HepG2 (cell line): Measurements from ENCODE around the gene ZDHHC11. TPM values are rescaled to one million over a fixed set of nuclear protein-coding genes. Genes with fewer than 3 reads are reported as not detected.

Source experiments
- BATF2 ChIP-seq: sonication (generic); formaldehyde crosslinking; IDR thresholded peaks from 2 replicates; pipeline ENCODE4 v1.8.0; 2022; ENCODE audit warnings: mild to moderate bottlenecking, missing genetic modification reagents, moderate library complexity
- CBFB ChIP-seq: sonication (generic); formaldehyde crosslinking; IDR thresholded peaks from 2 replicates; pipeline ENCODE4 v1.4.0; 2020; ENCODE audit warnings: missing genetic modification reagents
- CENPX ChIP-seq: sonication (generic); formaldehyde crosslinking; IDR thresholded peaks from 2 replicates; pipeline ENCODE4 v1.9.0; 2021; ENCODE audit warnings: mild to moderate bottlenecking, missing genetic modification reagents, moderate library complexity
- FIP1L1 ChIP-seq: fragments of 200-400 bp; formaldehyde crosslinking; IDR thresholded peaks from 2 replicates; pipeline ENCODE4 v1.6.1; 2018; ENCODE audit warnings: low read depth, mild to moderate bottlenecking, low read length, moderate library complexity, borderline replicate concordance; ENCODE audit not compliant: insufficient read depth
- HES4 ChIP-seq: sonication (generic); formaldehyde crosslinking; IDR thresholded peaks from 2 replicates; pipeline ENCODE4 v1.9.0; 2021; ENCODE audit warnings: mild to moderate bottlenecking, missing genetic modification reagents, borderline replicate concordance
- IRF1 ChIP-seq: sonication (generic); formaldehyde crosslinking; IDR thresholded peaks from 2 replicates; pipeline ENCODE4 v1.4.0; 2020; ENCODE audit warnings: low read depth, mild to moderate bottlenecking, missing genetic modification reagents
- NONO ChIP-seq, 2 experiments: fragments of 450-650 bp in 1 of 2; sonication (generic) in 1 of 2; formaldehyde crosslinking in 1 of 2; IDR thresholded peaks in 1 of 2; conservative IDR thresholded peaks in 1 of 2; 2 replicates each; pipeline versions ENCODE4 v1.6.1 to v1.8.0; 2017 to 2022; ENCODE audit warnings: mild to moderate bottlenecking in 1 of 2, missing genetic modification reagents in 1 of 2, moderate library complexity in 1 of 2
- PAWR ChIP-seq: sonication (generic); formaldehyde crosslinking; IDR thresholded peaks from 2 replicates; pipeline ENCODE4 v1.4.0; 2020; ENCODE audit warnings: missing genetic modification reagents, mild to moderate bottlenecking, borderline replicate concordance
- SATB2 ChIP-seq: sonication (generic); formaldehyde crosslinking; IDR thresholded peaks from 2 replicates; pipeline ENCODE4 v1.5.0; 2020; ENCODE audit warnings: missing genetic modification reagents
- SIX1 ChIP-seq: sonication (generic); formaldehyde crosslinking; IDR thresholded peaks from 2 replicates; pipeline ENCODE4 v1.4.0; 2020; ENCODE audit warnings: missing genetic modification reagents, borderline replicate concordance
- SRSF4 ChIP-seq: fragments of 200-400 bp; formaldehyde crosslinking; IDR thresholded peaks from one replicate; pipeline ENCODE4 v1.6.1; 2018; ENCODE audit warnings: mild to moderate bottlenecking, low read depth, low read length, moderate library complexity; ENCODE audit not compliant: poor library complexity, severe bottlenecking
- SSRP1 ChIP-seq: IDR thresholded peaks from 2 replicates; pipeline ENCODE4 v1.6.1; 2016; ENCODE audit warnings: control low read depth
- YEATS2 ChIP-seq: sonication (generic); formaldehyde crosslinking; IDR thresholded peaks from 2 replicates; pipeline ENCODE4 v1.4.0; 2020; ENCODE audit warnings: missing genetic modification reagents, borderline replicate concordance
- ZBTB20 ChIP-seq: sonication (generic); formaldehyde crosslinking; IDR thresholded peaks from 2 replicates; pipeline ENCODE4 v1.8.1; 2023; ENCODE audit warnings: missing genetic modification reagents, low read depth, mild to moderate bottlenecking, borderline replicate concordance
- ZBTB44 ChIP-seq: sonication (generic); formaldehyde crosslinking; IDR thresholded peaks from 2 replicates; pipeline ENCODE4 v1.4.0; 2020; ENCODE audit warnings: missing genetic modification reagents
- ZC3H13 ChIP-seq: sonication (generic); formaldehyde crosslinking; IDR thresholded peaks from 2 replicates; pipeline ENCODE4 v1.8.1; 2023; ENCODE audit warnings: mild to moderate bottlenecking, missing genetic modification reagents, moderate library complexity
- ZNF451 ChIP-seq: sonication (generic); formaldehyde crosslinking; IDR thresholded peaks from 2 replicates; pipeline ENCODE4 v1.5.0; 2020; ENCODE audit warnings: mild to moderate bottlenecking, missing genetic modification reagents
- ZNF772 ChIP-seq: sonication (generic); formaldehyde crosslinking; IDR thresholded peaks from 2 replicates; pipeline ENCODE4 v1.5.0; 2020; ENCODE audit warnings: mild to moderate bottlenecking, missing genetic modification reagents
- polyA plus RNA-seq, 8 experiments: library from polyadenylated mRNA; depleted of rRNA in 3 of 8; stranded (reverse) in 7 of 8; unstranded in 1 of 8; fragments of >200 nt; fragmentation: Illumina TruSeq in 4 of 8; extraction: Trizol in 4 of 8; gene quantifications; 2 replicates each; pipeline versions ENCODE4 v1.2.1 to v1.2.3, GENCODE V29; 2011 to 2016; ENCODE audit warnings: low read depth in 4 of 8, missing spikeins in 1 of 8, mixed read lengths in 1 of 8; ENCODE audit not compliant: insufficient read depth in 1 of 8
- total RNA-seq, 5 experiments: library from RNA; depleted of rRNA; stranded (reverse); fragments of >200 nt; fragmentation: Illumina TruSeq; extraction: Trizol; gene quantifications; 2 replicates each; pipeline ENCODE4 v1.2.3, GENCODE V29; 2016; ENCODE audit warnings: low read depth in 1 of 5
- TF ChIP-seq, protein P1 (sequence below): sonication (generic); formaldehyde crosslinking; conservative IDR thresholded peaks from 2 replicates; pipeline ENCODE4 v1.4.0; 2020; ENCODE audit warnings: missing genetic modification reagents
- TF ChIP-seq, protein P2 (sequence below): sonication (generic); formaldehyde crosslinking; conservative IDR thresholded peaks from 2 replicates; pipeline ENCODE4 v1.8.0; 2022; ENCODE audit warnings: mild to moderate bottlenecking, moderate library complexity, missing genetic modification reagents
- TF ChIP-seq, protein P3 (sequence below): sonication (generic); formaldehyde crosslinking; IDR thresholded peaks from 2 replicates; pipeline ENCODE4 v1.5.1; 2020; ENCODE audit warnings: mild to moderate bottlenecking, missing genetic modification reagents, borderline replicate concordance

The ZDHHC11 gene
- total and polyA plus RNA-seq, 2 of the 13 experiments (the other 11 are each of a cell fraction or from before 2014, with no cell fraction given): 2.1 to 4.0 TPM

DNA sequence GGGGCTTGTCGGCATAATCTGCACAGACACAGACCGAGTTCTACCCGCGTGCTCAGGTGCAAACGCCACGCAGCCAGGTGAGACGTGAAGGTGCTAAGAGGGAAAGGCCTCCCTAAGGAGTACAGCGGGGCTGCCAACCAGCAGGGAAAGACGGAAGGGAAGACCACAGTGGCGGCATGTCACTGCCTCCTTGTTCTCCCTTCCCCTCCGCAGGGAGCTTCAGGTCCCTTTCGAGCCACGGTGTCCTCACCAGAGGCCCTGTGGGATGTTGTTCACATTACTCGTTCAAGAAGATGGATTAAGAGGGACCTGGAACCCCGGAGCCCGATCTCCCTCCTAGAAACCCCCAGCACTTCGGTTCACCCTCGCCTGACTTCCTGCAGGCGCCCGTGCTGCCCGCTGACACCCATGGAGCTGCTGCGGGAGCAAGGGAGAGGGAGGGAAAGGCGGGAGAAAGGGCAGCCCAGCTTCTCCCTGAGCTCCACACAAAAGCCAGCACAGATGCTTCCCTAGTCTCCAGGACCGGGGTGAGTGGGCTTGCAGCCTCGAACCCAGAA lies 41.1 kb upstream of the ZDHHC11 start (continued):
- 0 out of 2 replicates have a peak, but pooled peaks have one; percentile 11 for TF ChIP-seq SATB2 (CRISPR knock-in tag)
- TF ChIP-seq CBFB (CRISPR knock-in tag): no peak
- TF ChIP-seq ZBTB44 (CRISPR knock-in tag): no peak
- TF ChIP-seq YEATS2: no peak
- no peak for TF ChIP-seq ZNF772 (CRISPR knock-in tag)
- TF ChIP-seq, protein P1, sequence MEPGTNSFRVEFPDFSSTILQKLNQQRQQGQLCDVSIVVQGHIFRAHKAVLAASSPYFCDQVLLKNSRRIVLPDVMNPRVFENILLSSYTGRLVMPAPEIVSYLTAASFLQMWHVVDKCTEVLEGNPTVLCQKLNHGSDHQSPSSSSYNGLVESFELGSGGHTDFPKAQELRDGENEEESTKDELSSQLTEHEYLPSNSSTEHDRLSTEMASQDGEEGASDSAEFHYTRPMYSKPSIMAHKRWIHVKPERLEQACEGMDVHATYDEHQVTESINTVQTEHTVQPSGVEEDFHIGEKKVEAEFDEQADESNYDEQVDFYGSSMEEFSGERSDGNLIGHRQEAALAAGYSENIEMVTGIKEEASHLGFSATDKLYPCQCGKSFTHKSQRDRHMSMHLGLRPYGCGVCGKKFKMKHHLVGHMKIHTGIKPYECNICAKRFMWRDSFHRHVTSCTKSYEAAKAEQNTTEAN: no peak
- no peak for TF ChIP-seq IRF1 (CRISPR knock-in tag)
- TF ChIP-seq BATF2 (CRISPR knock-in tag): no peak
- no peak for TF ChIP-seq SSRP1
- TF ChIP-seq NONO (IDR thresholded peaks at IDR 0.05): no peak
- TF ChIP-seq NONO (CRISPR knock-in tag; conservative IDR thresholded peaks at IDR 0.05): no peak
- no peak for TF ChIP-seq CENPX (CRISPR knock-in tag)
- TF ChIP-seq ZBTB20 (CRISPR knock-in tag): no peak
- no peak for TF ChIP-seq ZNF451
- TF ChIP-seq ZC3H13 (CRISPR knock-in tag): peak; percentile 7
- TF ChIP-seq, protein P2, sequence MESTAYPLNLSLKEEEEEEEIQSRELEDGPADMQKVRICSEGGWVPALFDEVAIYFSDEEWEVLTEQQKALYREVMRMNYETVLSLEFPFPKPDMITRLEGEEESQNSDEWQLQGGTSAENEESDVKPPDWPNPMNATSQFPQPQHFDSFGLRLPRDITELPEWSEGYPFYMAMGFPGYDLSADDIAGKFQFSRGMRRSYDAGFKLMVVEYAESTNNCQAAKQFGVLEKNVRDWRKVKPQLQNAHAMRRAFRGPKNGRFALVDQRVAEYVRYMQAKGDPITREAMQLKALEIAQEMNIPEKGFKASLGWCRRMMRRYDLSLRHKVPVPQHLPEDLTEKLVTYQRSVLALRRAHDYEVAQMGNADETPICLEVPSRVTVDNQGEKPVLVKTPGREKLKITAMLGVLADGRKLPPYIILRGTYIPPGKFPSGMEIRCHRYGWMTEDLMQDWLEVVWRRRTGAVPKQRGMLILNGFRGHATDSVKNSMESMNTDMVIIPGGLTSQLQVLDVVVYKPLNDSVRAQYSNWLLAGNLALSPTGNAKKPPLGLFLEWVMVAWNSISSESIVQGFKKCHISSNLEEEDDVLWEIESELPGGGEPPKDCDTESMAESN (CRISPR knock-in tag): no peak
- no peak for TF ChIP-seq FIP1L1
- no peak for TF ChIP-seq SRSF4
- no peak for TF ChIP-seq HES4 (CRISPR knock-in tag)
- no peak for TF ChIP-seq PAWR
- no peak for TF ChIP-seq SIX1 (CRISPR knock-in tag)
- TF ChIP-seq, protein P3, sequence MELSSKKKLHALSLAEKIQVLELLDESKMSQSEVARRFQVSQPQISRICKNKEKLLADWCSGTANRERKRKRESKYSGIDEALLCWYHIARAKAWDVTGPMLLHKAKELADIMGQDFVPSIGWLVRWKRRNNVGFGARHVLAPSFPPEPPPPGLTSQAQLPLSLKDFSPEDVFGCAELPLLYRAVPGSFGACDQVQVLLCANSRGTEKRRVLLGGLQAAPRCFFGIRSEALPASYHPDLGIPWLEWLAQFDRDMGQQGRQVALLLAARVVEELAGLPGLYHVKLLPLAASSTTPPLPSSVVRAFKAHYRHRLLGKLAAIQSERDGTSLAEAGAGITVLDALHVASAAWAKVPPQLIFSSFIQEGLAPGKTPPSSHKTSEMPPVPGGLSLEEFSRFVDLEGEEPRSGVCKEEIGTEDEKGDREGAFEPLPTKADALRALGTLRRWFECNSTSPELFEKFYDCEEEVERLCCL: no peak
